ENCODE results near the gene ADGRB3.

DNA sequence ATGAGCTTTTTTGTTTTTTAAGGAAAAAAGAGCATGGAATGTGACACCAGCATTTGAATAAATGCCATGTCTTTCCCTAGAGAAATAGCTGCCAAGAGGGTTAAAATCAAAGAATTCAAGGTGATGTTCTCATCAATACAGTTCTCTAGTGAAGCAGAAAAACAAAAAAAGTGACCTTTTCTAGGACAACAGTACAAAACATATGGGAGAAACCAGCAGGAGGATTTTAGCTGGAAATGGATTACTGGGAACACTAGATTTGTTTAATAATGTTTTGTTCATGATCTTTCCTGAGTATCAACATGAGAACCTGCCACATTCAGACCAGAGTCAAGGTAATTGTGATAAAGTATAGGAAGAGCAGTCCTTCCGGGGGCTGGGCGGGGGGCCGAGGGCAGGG lies 789.5 kb downstream of the ADGRB3 start:
- no peak for TF ChIP-seq GATA2 (IDR thresholded peaks at IDR 0.05; ENCODE audit: low read depth, low read length)
- TF ChIP-seq GATA3 (IDR thresholded peaks at IDR 0.05; ENCODE audit: low read depth, low read length) = no peak

Data from SH-SY5Y (cell line).